Esophagus squamous epithelium (tissue), 5 donors: Measurements from ENCODE around the gene RTEL1. TPM values are rescaled to one million over a fixed set of nuclear protein-coding genes. Genes with fewer than 3 reads are reported as not detected.
A peak's percentile ranks its signal among the peaks of the same experiment; 100 is the strongest.
"Not testable (repeated sequence)": the region's sequence is repeated elsewhere in the genome, so short reads cannot be mapped to it uniquely, and the experiment has no call there.

Source experiments
- DNase-seq: peaks from one replicate; lab custom pipeline; 2025; lab: John Stamatoyannopoulos, UW
- H3K27ac ChIP-seq, 4 donors: fragments of 200-600 bp; sonication (generic); one replicate each; pipeline ENCODE4 v1.5.1; 2016 to 2019; ENCODE audit warnings: mild to moderate bottlenecking in 1 of 4
- H3K27me3 ChIP-seq, 4 donors: fragments of 200-600 bp; sonication (generic); 1 replicate in 3 of 4; 2 replicates in 1 of 4; pipeline versions ENCODE4 v1.5.1 to v1.6.0; 2017 to 2021; ENCODE audit warnings: antibody characterized with exemption in 1 of 4
- H3K36me3 ChIP-seq, 3 donors: fragments of 200-600 bp; sonication (generic); one replicate each; pipeline ENCODE4 v1.5.1; 2016 to 2019
- H3K4me1 ChIP-seq, 3 donors: fragments of 200-600 bp; sonication (generic); one replicate each; pipeline ENCODE4 v1.5.1; 2017 to 2019
- H3K4me3 ChIP-seq, 4 donors: fragments of 200-600 bp; sonication (generic); 1 replicate in 3 of 4; 2 replicates in 1 of 4; pipeline ENCODE4 v1.5.1; 2016 to 2019; ENCODE audit warnings: mild to moderate bottlenecking in 2 of 4, moderate library complexity in 1 of 4
- H3K9me3 ChIP-seq, 3 donors: fragments of 200-600 bp; sonication (generic); one replicate each; pipeline ENCODE4 v1.5.1; 2016 to 2019
- CTCF ChIP-seq, 6 experiments: fragments of 450-650 bp in 4 of 6; fragments of 200-600 bp in 2 of 6; sonication (generic) in 2 of 6; IDR thresholded peaks; one replicate each; pipeline ENCODE4 v1.5.1; 2016 to 2019; ENCODE audit warnings: antibody characterized with exemption in 6 of 6, mild to moderate bottlenecking in 4 of 6, moderate library complexity in 4 of 6
- POLR2A ChIP-seq, 4 donors: fragments of 450-650 bp; IDR thresholded peaks; one replicate each; pipeline ENCODE4 v1.6.1; 2017; ENCODE audit warnings: antibody characterized with exemption in 4 of 4, mild to moderate bottlenecking in 4 of 4, moderate library complexity in 3 of 4
- WGBS, 2 donors: methylation state at CpG; one replicate each; pipeline ENCODE4 v1.1.5; 2018; 5-methylcytosine and 5-hydroxymethylcytosine counted together
- intact Hi-C: fragments of 100-400 bp; cut with DNase I; formaldehyde crosslinking; loops from one replicate; pipeline ENCODE4 v1.15.0; 2022
- total RNA-seq, 4 donors: library from RNA; depleted of rRNA; stranded (reverse); fragments of >200 nt; gene quantifications; one replicate each; pipeline ENCODE4 v1.1.0, GENCODE V29; 2016
- donor health status: DM: yes; HTN: yes; CAD: no.

Gene RTEL1
- total RNA-seq, 4 donors from 2014 or later, result 6.4 to 22.7 (median 12.8) TPM

DNA sequence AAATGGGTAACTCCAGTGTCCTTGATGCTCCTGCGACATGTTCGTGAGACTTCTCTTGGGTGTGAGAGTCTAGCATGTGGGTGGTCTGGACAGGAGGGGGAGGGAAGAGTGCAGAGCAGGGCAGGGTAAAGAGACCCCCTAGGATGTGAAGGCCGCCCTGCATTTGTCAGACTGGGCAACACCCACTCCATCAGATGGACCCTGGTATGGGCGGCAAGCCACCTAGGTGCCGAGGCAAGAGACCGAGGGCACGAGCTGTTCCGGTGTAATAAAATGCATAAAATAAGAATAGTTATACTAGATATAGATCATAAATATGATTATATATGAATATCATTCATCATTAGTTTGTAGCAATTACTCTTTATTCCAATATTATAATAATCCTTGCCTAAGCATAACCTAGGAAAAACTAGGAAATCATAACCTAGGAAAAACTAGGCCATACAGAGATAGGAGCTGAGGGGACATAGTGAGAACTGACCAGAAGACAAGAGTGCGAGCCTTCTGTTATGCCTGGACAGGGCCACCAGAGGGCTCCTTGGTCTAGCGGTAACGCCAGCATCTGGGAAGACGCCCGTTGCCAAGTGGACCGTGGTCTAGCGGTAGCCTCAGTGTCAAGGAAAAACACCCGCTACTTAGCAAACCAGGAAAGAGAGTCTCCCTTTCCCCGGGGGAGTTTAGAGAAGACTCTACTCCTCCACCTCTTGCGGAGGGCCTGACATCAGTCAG, 44.1 kb upstream of the RTEL1 start:
- H3K27me3 ChIP-seq, H3K27ac ChIP-seq, H3K4me1 ChIP-seq, intact Hi-C loops, H3K4me3 ChIP-seq, DNase-seq, H3K9me3 ChIP-seq: not testable (repeated sequence)
- peak in 4 of 6 experiments; percentile 16 to 40 (median 30) for TF ChIP-seq CTCF (IDR thresholded peaks at IDR 0.05)
- H3K36me3 ChIP-seq, result peaks cover 0 to 60% (median 0%) of the 10 kb centered on the region in 3 donors
- 83 to 87% methylated on average over 11 to 15 of the region's 18 CpGs for WGBS, 2 donors

- Histone ChIP-seq H3K4me1 (peaks cover 0 to 10% (median 6%) of the 10 kb centered on the region in 3 donors), H3K27ac (no peak overlapping the region), H3K9me3 (no peaks in the 10 kb centered on the region), H3K4me3 (no peak overlapping the region), H3K27me3 (no peaks in the 10 kb centered on the region), H3K36me3 (peaks cover 0 to 59% (median 0%) of the 10 kb centered on the region in 3 donors)
- intact Hi-C loops, result no loop called here
- no peak for DNase-seq
- 85 to 91% methylated on average over 6 to 10 of the region's 41 CpGs for WGBS, 2 donors
- TF ChIP-seq POLR2A (IDR thresholded peaks at IDR 0.05), result no peak
- TF ChIP-seq CTCF (IDR thresholded peaks at IDR 0.05), result no peak
These were observed 40.8 kb upstream of the RTEL1 start for GRCh38 chr20:63617092-63617875.

GRCh38 chr20:63617876-63618265, 40.2 kb upstream of the RTEL1 start:
- Histone ChIP-seq H3K4me1 (peaks cover 0 to 10% (median 3%) of the 10 kb centered on the region in 3 donors), H3K27ac (no peak overlapping the region), H3K4me3 (no peak overlapping the region), H3K36me3 (peaks cover 0 to 59% (median 0%) of the 10 kb centered on the region in 3 donors), H3K9me3 (no peaks in the 10 kb centered on the region), H3K27me3 (no peaks in the 10 kb centered on the region)
- intact Hi-C loops, result no loop called here
- 60% methylated on average over 2 of the region's 8 CpGs; no CpG with 5 or more reads in 1 of the 2 donors for WGBS, 2 donors
- DNase-seq, result no peak
- TF ChIP-seq POLR2A (IDR thresholded peaks at IDR 0.05), result no peak
- TF ChIP-seq CTCF (IDR thresholded peaks at IDR 0.05), result no peak

DNA sequence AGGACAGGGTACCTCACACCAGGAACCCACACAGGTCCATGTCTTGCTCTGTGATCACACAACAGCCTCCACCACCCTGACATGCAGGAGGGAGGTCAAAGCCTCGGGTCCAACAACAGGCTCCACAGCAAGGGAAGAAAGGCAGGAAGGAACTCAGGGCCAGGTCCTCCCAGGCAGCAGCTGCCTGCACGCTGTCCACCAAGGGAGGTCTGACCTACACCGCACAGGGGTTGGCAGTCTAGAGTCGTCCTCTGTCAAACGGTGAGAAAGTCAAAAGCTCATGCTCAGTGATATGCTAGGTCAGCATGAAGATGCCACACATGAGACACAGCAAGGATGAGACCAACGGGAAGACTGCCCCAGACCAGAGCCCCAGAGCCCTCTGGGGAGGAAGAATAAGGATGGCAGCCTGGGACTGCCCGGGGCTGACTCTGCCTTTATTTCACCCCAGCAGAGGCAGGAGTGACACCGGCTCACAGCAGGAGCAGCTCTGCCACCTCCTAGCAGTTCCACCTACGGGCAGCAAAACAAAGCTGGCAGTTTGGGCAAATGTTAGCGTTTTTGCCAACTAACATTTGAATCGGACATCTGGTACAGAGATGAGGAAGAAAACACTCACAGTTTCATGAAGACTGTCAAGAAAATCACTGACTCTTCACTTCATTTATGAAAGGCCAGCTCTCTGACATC, 39.7 kb upstream of the RTEL1 start:
- no peak for DNase-seq
- Histone ChIP-seq H3K27ac (no peak overlapping the region), H3K4me1 (peaks cover 0 to 10% (median 3%) of the 10 kb centered on the region in 3 donors), H3K9me3 (no peaks in the 10 kb centered on the region), H3K27me3 (no peaks in the 10 kb centered on the region), H3K36me3 (peaks cover 0 to 59% (median 0%) of the 10 kb centered on the region in 3 donors), H3K4me3 (no peak overlapping the region)
- WGBS, 2 donors, result 88 to 89% methylated on average over 8 to 10 of the region's 11 CpGs
- intact Hi-C loops, result no loop called here
- TF ChIP-seq CTCF (IDR thresholded peaks at IDR 0.05) (no peak), POLR2A (IDR thresholded peaks at IDR 0.05) (no peak)
